Neural cell (in vitro differentiated cells): ENCODE measurements around the gene SAPCD1. TPM values are rescaled to one million over a fixed set of nuclear protein-coding genes. Genes with fewer than 3 reads are reported as not detected.

Source experiments
- H2AFZ ChIP-seq: fragments of 200-600, 300-800 bp; sonication (generic), shearing (Covaris generic); 2 replicates; pipeline ENCODE4 v1.6.0; 2014; ENCODE audit warnings: low read depth, mild to moderate bottlenecking, antibody characterized with exemption, low read length, moderate library complexity
- H3F3A ChIP-seq: fragments of 200-600 bp; shearing (Covaris generic); 2 replicates; pipeline ENCODE4 v1.6.1; 2016; ENCODE audit warnings: mild to moderate bottlenecking, moderate library complexity, mixed read lengths, antibody characterized with exemption, low read length; ENCODE audit not compliant: insufficient read depth, poor library complexity, severe bottlenecking
- H3K27ac ChIP-seq: fragments of 200-600, 300-800 bp; sonication (generic), shearing (Covaris generic); 2 replicates; pipeline ENCODE4 v1.5.1; 2014; ENCODE audit warnings: mild to moderate bottlenecking, low read length, moderate library complexity
- H3K27me3 ChIP-seq: fragments of 300-800, 200-600 bp; sonication (generic), shearing (Covaris generic); 2 replicates; pipeline ENCODE4 v1.6.0; 2014; ENCODE audit warnings: mild to moderate bottlenecking, low read depth, low read length, moderate library complexity; ENCODE audit not compliant: insufficient read depth
- H3K36me3 ChIP-seq: fragments of 300-800, 200-600 bp; sonication (generic), shearing (Covaris generic); 2 replicates; pipeline ENCODE4 v1.5.1; 2014; ENCODE audit warnings: mild to moderate bottlenecking, antibody characterized with exemption, low read length, moderate library complexity; ENCODE audit not compliant: insufficient read depth
- H3K4me2 ChIP-seq: fragments of 300-800, 200-600 bp; sonication (generic), shearing (Covaris generic); 2 replicates; pipeline ENCODE4 v1.6.0; 2014; ENCODE audit warnings: mild to moderate bottlenecking, low read length
- H3K4me3 ChIP-seq: fragments of 300-800, 200-600 bp; sonication (generic), shearing (Covaris generic); 2 replicates; pipeline ENCODE4 v1.5.1; 2014; ENCODE audit warnings: mild to moderate bottlenecking, low read length, moderate library complexity
- H3K79me2 ChIP-seq: fragments of 200-600 bp; shearing (Covaris generic); replicated peaks from 2 replicates; pipeline ENCODE4 v1.6.0; 2014; ENCODE audit warnings: mild to moderate bottlenecking, low read length, moderate library complexity; ENCODE audit not compliant: insufficient read depth
- H3K9ac ChIP-seq: fragments of 300-800, 200-600 bp; sonication (generic), shearing (Covaris generic); 2 replicates; pipeline ENCODE4 v1.6.1; 2016; ENCODE audit warnings: mild to moderate bottlenecking, low read length, mixed read lengths
- H3K9me2 ChIP-seq: fragments of 200-600 bp; shearing (Covaris generic); 2 replicates; pipeline ENCODE4 v1.6.1; 2016; ENCODE audit warnings: mild to moderate bottlenecking, low read length, mixed read lengths; ENCODE audit not compliant: insufficient read depth
- H3K9me3 ChIP-seq: fragments of 200-600, 300-800 bp; sonication (generic), shearing (Covaris generic); 2 replicates; pipeline ENCODE4 v1.6.1; 2016; ENCODE audit warnings: mild to moderate bottlenecking, mixed run types, low read length, moderate library complexity, mixed read lengths
- H4K20me1 ChIP-seq: fragments of 200-600 bp; shearing (Covaris generic); 2 replicates; pipeline ENCODE4 v1.6.1; 2016; ENCODE audit warnings: mild to moderate bottlenecking, mixed run types; ENCODE audit not compliant: insufficient read depth
- EP300 ChIP-seq: fragments of 450-650 bp; conservative IDR thresholded peaks from 2 replicates; pipeline ENCODE4 v1.6.1; 2014; ENCODE audit warnings: antibody characterized with exemption, mild to moderate bottlenecking, moderate library complexity; ENCODE audit not compliant: poor library complexity, severe bottlenecking
- EZH2 ChIP-seq: fragments of 200-600, 300-800 bp; shearing (Covaris generic), sonication (generic); IDR thresholded peaks from 2 replicates; pipeline ENCODE4 v1.6.1; 2014; ENCODE audit warnings: antibody characterized with exemption, low read length, borderline replicate concordance, mild to moderate bottlenecking; ENCODE audit not compliant: insufficient read depth, poor library complexity, severe bottlenecking
- MXI1 ChIP-seq: fragments of 450-650 bp; conservative IDR thresholded peaks from 2 replicates; pipeline ENCODE4 v1.6.1; 2014; ENCODE audit warnings: antibody characterized with exemption, mild to moderate bottlenecking; ENCODE audit not compliant: poor library complexity, severe bottlenecking
- POLR2AphosphoS5 ChIP-seq: IDR thresholded peaks from 2 replicates; pipeline ENCODE4 v1.6.1; 2012
- RAD21 ChIP-seq: fragments of 450-650 bp; conservative IDR thresholded peaks from 2 replicates; pipeline ENCODE4 v1.6.1; 2014; ENCODE audit warnings: antibody characterized with exemption, mild to moderate bottlenecking, moderate library complexity
- SMC3 ChIP-seq: fragments of 450-650 bp; conservative IDR thresholded peaks from 2 replicates; pipeline ENCODE4 v1.6.1; 2014; ENCODE audit warnings: antibody characterized with exemption, mild to moderate bottlenecking, moderate library complexity; ENCODE audit not compliant: poor library complexity
- TAF1 ChIP-seq: IDR thresholded peaks from 2 replicates; pipeline ENCODE4 v1.6.1; 2012; ENCODE audit warnings: low read depth
- polyA plus RNA-seq: library from polyadenylated mRNA; depleted of rRNA; stranded (reverse); fragments of >200 nt; gene quantifications from 2 replicates; pipeline ENCODE4 v1.2.3, GENCODE V29; 2014
- TF ChIP-seq, protein P1 (sequence below): IDR thresholded peaks from 2 replicates; pipeline ENCODE4 v1.6.1; 2012; ENCODE audit warnings: borderline replicate concordance
- TF ChIP-seq, protein P2 (sequence below): fragments of 450-650 bp; IDR thresholded peaks from 2 replicates; pipeline ENCODE4 v1.5.1; 2014; ENCODE audit warnings: antibody characterized with exemption, mild to moderate bottlenecking, moderate library complexity; ENCODE audit not compliant: poor library complexity, severe bottlenecking

SAPCD1 gene
- polyA plus RNA-seq, 1 donor from 2014 or later = not detected

DNA sequence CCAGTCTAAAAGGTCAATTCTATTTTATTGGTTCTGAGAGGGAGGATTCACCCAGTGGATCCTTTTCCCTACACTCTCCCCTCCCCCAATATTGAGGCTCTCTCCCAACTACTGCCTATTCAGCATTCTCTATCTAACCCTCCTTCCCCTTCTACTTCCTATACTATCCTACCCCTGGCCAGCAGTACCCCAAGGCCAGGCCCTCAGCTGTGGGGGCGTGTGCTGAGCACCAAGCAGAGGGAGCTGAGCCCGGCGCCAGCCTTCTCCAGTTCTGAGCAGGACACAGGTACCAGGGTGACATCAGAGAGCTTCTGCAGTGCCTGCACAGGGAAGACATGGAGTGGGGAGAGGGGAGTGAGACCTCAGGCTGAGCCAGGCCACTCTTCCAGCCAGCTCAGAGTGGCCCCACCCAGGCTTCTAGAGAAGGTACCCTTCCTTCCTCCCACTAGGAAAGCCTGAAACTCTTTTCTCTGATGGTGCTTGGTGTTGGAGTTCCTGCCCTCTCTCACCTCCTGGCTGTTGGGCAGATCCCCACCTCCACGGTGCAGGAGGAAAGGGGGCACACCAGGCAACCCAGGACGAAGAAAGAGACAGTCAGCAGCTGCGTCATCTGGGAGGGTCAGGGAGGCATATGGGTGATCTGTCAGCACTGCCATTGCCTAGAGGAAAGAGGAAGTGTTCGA lies 35.3 kb upstream of the SAPCD1 start:
- Histone ChIP-seq H3F3A (no peaks in the 10 kb centered on the region), H3K27ac (no peak overlapping the region), H2AFZ (no peak overlapping the region), H3K9me2 (no peaks in the 10 kb centered on the region), H3K9me3 (no peaks in the 10 kb centered on the region), H3K27me3 (no peaks in the 10 kb centered on the region), H3K79me2 (peaks cover 24% of the 10 kb centered on the region), H3K4me3 (no peak overlapping the region), H3K36me3 (no peaks in the 10 kb centered on the region), H3K4me2 (no peak overlapping the region), H4K20me1 (no peaks in the 10 kb centered on the region), H3K9ac (no peak overlapping the region)
- TF ChIP-seq RAD21 (no peak), POLR2AphosphoS5 (no peak), MXI1 (no peak), SMC3 (no peak), TAF1 (no peak), EZH2 (no peak), EP300 (no peak)
- TF ChIP-seq, protein P1, sequence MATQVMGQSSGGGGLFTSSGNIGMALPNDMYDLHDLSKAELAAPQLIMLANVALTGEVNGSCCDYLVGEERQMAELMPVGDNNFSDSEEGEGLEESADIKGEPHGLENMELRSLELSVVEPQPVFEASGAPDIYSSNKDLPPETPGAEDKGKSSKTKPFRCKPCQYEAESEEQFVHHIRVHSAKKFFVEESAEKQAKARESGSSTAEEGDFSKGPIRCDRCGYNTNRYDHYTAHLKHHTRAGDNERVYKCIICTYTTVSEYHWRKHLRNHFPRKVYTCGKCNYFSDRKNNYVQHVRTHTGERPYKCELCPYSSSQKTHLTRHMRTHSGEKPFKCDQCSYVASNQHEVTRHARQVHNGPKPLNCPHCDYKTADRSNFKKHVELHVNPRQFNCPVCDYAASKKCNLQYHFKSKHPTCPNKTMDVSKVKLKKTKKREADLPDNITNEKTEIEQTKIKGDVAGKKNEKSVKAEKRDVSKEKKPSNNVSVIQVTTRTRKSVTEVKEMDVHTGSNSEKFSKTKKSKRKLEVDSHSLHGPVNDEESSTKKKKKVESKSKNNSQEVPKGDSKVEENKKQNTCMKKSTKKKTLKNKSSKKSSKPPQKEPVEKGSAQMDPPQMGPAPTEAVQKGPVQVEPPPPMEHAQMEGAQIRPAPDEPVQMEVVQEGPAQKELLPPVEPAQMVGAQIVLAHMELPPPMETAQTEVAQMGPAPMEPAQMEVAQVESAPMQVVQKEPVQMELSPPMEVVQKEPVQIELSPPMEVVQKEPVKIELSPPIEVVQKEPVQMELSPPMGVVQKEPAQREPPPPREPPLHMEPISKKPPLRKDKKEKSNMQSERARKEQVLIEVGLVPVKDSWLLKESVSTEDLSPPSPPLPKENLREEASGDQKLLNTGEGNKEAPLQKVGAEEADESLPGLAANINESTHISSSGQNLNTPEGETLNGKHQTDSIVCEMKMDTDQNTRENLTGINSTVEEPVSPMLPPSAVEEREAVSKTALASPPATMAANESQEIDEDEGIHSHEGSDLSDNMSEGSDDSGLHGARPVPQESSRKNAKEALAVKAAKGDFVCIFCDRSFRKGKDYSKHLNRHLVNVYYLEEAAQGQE = no peak
- TF ChIP-seq, protein P2, sequence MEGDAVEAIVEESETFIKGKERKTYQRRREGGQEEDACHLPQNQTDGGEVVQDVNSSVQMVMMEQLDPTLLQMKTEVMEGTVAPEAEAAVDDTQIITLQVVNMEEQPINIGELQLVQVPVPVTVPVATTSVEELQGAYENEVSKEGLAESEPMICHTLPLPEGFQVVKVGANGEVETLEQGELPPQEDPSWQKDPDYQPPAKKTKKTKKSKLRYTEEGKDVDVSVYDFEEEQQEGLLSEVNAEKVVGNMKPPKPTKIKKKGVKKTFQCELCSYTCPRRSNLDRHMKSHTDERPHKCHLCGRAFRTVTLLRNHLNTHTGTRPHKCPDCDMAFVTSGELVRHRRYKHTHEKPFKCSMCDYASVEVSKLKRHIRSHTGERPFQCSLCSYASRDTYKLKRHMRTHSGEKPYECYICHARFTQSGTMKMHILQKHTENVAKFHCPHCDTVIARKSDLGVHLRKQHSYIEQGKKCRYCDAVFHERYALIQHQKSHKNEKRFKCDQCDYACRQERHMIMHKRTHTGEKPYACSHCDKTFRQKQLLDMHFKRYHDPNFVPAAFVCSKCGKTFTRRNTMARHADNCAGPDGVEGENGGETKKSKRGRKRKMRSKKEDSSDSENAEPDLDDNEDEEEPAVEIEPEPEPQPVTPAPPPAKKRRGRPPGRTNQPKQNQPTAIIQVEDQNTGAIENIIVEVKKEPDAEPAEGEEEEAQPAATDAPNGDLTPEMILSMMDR = no peak

DNA sequence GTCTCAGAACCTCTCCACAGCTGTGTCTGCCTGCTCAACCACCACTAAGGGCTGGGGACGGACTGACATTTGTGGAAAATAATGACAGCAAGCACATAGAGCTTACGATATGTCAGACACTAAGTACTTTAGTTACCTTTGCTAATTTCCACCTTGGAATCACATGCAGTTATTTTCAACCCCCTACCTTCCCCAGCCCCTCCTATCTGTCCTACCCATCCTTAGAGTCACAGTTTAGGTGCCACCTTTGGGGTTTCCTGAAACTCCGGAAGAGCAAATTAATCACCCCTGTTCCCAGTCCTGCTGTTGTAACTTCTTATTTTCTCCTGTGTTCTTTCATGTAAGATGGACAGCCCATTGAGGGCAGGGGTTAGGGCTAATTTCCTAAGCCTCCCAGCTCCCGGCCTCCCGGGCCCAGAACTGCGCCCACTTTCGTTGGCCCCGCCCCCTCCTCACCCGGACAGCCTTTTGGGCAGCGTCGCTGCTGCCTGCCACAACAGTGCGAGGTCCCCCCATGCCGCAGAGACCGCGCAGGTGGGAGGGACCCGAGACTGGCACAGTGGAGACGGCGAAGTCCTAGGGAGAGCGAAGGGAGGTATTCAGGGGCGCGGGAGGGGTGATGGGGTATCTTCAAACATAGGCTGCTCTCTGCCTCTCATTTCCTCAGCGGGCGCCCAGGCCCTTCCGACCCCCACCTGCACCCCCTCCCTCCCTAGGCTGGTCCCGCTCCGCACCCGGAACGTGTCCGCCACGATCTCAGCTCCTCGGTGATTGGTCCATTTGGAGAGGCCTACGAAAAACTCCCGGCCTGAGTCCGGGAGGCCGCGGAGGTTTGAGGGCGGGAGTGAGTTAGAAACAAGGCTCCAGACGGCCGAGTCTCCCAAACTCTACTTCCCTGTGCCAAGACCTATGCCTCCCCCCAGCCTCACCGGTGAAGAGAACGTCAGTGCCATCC lies 34.5 kb upstream of the SAPCD1 start:
- H4K20me1 ChIP-seq = no peaks in the 10 kb centered on the region
- H3K9me2 ChIP-seq = no peaks in the 10 kb centered on the region
- no peaks in the 10 kb centered on the region for H3K36me3 ChIP-seq
- H3K27me3 ChIP-seq = no peaks in the 10 kb centered on the region
- no peak for TF ChIP-seq TAF1
- TF ChIP-seq, protein P1 = no peak
- TF ChIP-seq EZH2 = no peak
- TF ChIP-seq MXI1 = no peak
- no peak for TF ChIP-seq SMC3
- no peak for TF ChIP-seq RAD21
- no peak for TF ChIP-seq POLR2AphosphoS5
- TF ChIP-seq, protein P2 = no peak
- H3K4me2 ChIP-seq = peak overlapping the region; percentile 92
- H3K9me3 ChIP-seq = no peaks in the 10 kb centered on the region
- H3K4me3 ChIP-seq = peak overlapping the region; percentile 92
- no peak overlapping the region for H3K9ac ChIP-seq
- no peak overlapping the region for H3K27ac ChIP-seq
- H2AFZ ChIP-seq = no peak overlapping the region
- peaks cover 24% of the 10 kb centered on the region for H3K79me2 ChIP-seq
- H3F3A ChIP-seq = no peaks in the 10 kb centered on the region
